Head of caudate nucleus (tissue), 42 donors: ENCODE measurements around the gene ABCC9.
A peak's percentile ranks its signal among the peaks of the same experiment; 100 is the strongest.
"Not testable (repeated sequence)": the region's sequence is repeated elsewhere in the genome, so short reads cannot be mapped to it uniquely, and the experiment has no call there.

ENCODE experiments used
- DNase-seq, 42 donors: peaks; one replicate each; pipeline versions ENCODE4 v3.0.0 to v3.0.0-alpha.2; 2020 to 2021; ENCODE audit warnings: mixed read lengths in 7 of 42
- intact Hi-C: fragments of 100-400 bp; cut with DNase I; formaldehyde crosslinking; loops from one replicate; pipeline ENCODE4 v1.15.0; 2022

Gene ABCC9

GRCh38 chr12:21795648-21796328 lies 145.4 kb downstream of the ABCC9 start:
- DNase-seq: no peak
- intact Hi-C loops: no loop called here

GRCh38 chr12:21794807-21795595 lies 146.2 kb downstream of the ABCC9 start:
- intact Hi-C loops, DNase-seq: not testable (repeated sequence)

- intact Hi-C loops, DNase-seq: not testable (repeated sequence)
Measured at GRCh38 chr12:21789687-21790086, 151.5 kb downstream of the ABCC9 start.

GRCh38 chr12:21788089-21788983 lies 152.9 kb downstream of the ABCC9 start:
- DNase-seq: no peak
- intact Hi-C loops: no loop called here

- DNase-seq: no peak
- intact Hi-C loops: no loop called here
Measured at GRCh38 chr12:21786041-21786531, 155.1 kb downstream of the ABCC9 start.

- DNase-seq, intact Hi-C loops: not testable (repeated sequence)
Measured at GRCh38 chr12:21782723-21783122, 158.5 kb downstream of the ABCC9 start.

GRCh38 chr12:21780786-21781185 lies 160.4 kb downstream of the ABCC9 start:
- no peak for DNase-seq
- intact Hi-C loops: no loop called here

- intact Hi-C loops: no loop called here
- no peak for DNase-seq
Measured at GRCh38 chr12:21776175-21776574, 165.1 kb downstream of the ABCC9 start.

- intact Hi-C loops: no loop called here
- no peak for DNase-seq
Measured at GRCh38 chr12:21775133-21775820, 165.9 kb downstream of the ABCC9 start.

- peak in 39 of 42 donors; percentile 4 to 79 (median 41) for DNase-seq
- intact Hi-C loops: no loop called here
Measured at GRCh38 chr12:21774358-21775132, 166.7 kb downstream of the ABCC9 start, which contains the start of gene KCNJ8. Gene KCNJ8, minus strand, starts transcription at chr12:21774706. Its CDS starts 1,090 bp downstream, at chr12:21773616.

- DNase-seq: no peak
- intact Hi-C loops: no loop called here
Measured at GRCh38 chr12:21773806-21774205, 167.4 kb downstream of the ABCC9 start.

GRCh38 chr12:21773263-21773741 lies 167.9 kb downstream of the ABCC9 start:
- intact Hi-C loops: no loop called here
- DNase-seq: peak in 18 of 42 donors; percentile 3 to 45 (median 14)

GRCh38 chr12:21771311-21771710 lies 169.9 kb downstream of the ABCC9 start:
- intact Hi-C loops: no loop called here
- DNase-seq: no peak

- no peak for DNase-seq
- intact Hi-C loops: no loop called here
Measured at GRCh38 chr12:21769307-21769706, 171.9 kb downstream of the ABCC9 start.

GRCh38 chr12:21766403-21766802 lies 174.8 kb downstream of the ABCC9 start:
- no peak for DNase-seq
- intact Hi-C loops: no loop called here

GRCh38 chr12:21764950-21765349 lies 176.3 kb downstream of the ABCC9 start:
- DNase-seq: no peak
- intact Hi-C loops: no loop called here

GRCh38 chr12:21764065-21764464 lies 177.2 kb downstream of the ABCC9 start:
- no peak for DNase-seq
- intact Hi-C loops: no loop called here

- no peak for DNase-seq
- intact Hi-C loops: no loop called here
Measured at GRCh38 chr12:21763531-21763930, 177.7 kb downstream of the ABCC9 start.
